ENCODE data around the gene USP31.

GRCh38 chr16:23175651-23176050 lies 26.4 kb upstream of the USP31 start:
- TF ChIP-seq CTCF (IDR thresholded peaks at IDR 0.05) (no peak), POLR2A (IDR thresholded peaks at IDR 0.05) (no peak)

Measured in prostate gland (tissue), 2 donors.